Naive B cell (primary cell): ENCODE data around the gene CRY1. TPM values are rescaled to one million over a fixed set of nuclear protein-coding genes. Genes with fewer than 3 reads are reported as not detected.
A peak's percentile ranks its signal among the peaks of the same experiment; 100 is the strongest.
"Not testable (repeated sequence)": the region's sequence is repeated elsewhere in the genome, so short reads cannot be mapped to it uniquely, and the experiment has no call there.

Experiments used
- ATAC-seq, 2 donors: fragments of 150-1000 bp; cut with Tn5 transposase; 2 replicates each; pipeline ENCODE4 v1.10.0; 2021; ENCODE audit warnings: low read depth in 2 of 2, mild to moderate bottlenecking in 2 of 2, moderate library complexity in 2 of 2
- DNase-seq: peaks from one replicate; pipeline ENCODE4 v3.0.0; 2022
- H3K27ac Mint-ChIP-seq, 6 donors: one replicate each; pipeline ENCODE4 v1.8.0; 2020 to 2022; ENCODE audit warnings: mild to moderate bottlenecking in 6 of 6, mixed read lengths in 6 of 6, moderate library complexity in 5 of 6, inconsistent platforms in 2 of 6
- H3K27me3 Mint-ChIP-seq, 3 donors: one replicate each; pipeline ENCODE4 v1.8.0; 2021 to 2022; ENCODE audit warnings: mixed read lengths in 3 of 3, mild to moderate bottlenecking in 1 of 3
- H3K36me3 Mint-ChIP-seq, 2 donors: one replicate each; pipeline ENCODE4 v1.8.0; 2020 to 2022; ENCODE audit warnings: mixed read lengths in 2 of 2, inconsistent platforms in 1 of 2, mild to moderate bottlenecking in 1 of 2
- H3K4me1 Mint-ChIP-seq, 3 donors: one replicate each; pipeline ENCODE4 v1.8.0; 2020 to 2022; ENCODE audit warnings: mixed read lengths in 3 of 3, inconsistent platforms in 1 of 3, mild to moderate bottlenecking in 1 of 3, moderate library complexity in 1 of 3
- H3K4me3 Mint-ChIP-seq, 8 donors: one replicate each; pipeline ENCODE4 v1.8.0; 2020 to 2022; ENCODE audit warnings: mild to moderate bottlenecking in 8 of 8, mixed read lengths in 8 of 8, moderate library complexity in 8 of 8, inconsistent platforms in 2 of 8
- H3K9me3 Mint-ChIP-seq, 7 donors: one replicate each; pipeline ENCODE4 v1.8.0; 2020 to 2022; ENCODE audit warnings: mixed read lengths in 7 of 7, mild to moderate bottlenecking in 5 of 7, inconsistent platforms in 2 of 7, moderate library complexity in 1 of 7
- polyA plus RNA-seq, 6 donors: library from polyadenylated mRNA; unstranded; fragments of 300-500 nt; fragmentation: Illumina TruSeq; gene quantifications; one replicate each; pipeline ENCODE4 v1.2.3, GENCODE V29; 2021; ENCODE audit warnings: low read depth in 6 of 6

CRY1 gene
- polyA plus RNA-seq, 6 donors from 2014 or later, result 11.5 to 18.7 (median 14.5) TPM

- Mint-ChIP-seq H3K4me3 (no peak overlapping the region), H3K9me3 (peaks cover 3 to 17% (median 8%) of the 10 kb centered on the region in 7 donors), H3K27me3 (peaks cover 6 to 16% (median 8%) of the 10 kb centered on the region in 3 donors), H3K27ac (no peak overlapping the region), H3K36me3 (peaks cover 0 to 10% of the 10 kb centered on the region in 2 donors), H3K4me1 (no peaks in the 10 kb centered on the region)
- DNase-seq (no peak), ATAC-seq (peak; percentile 28 to 52)
These were observed 14.0 kb downstream of the CRY1 start for GRCh38 chr12:107079172-107080011.

- H3K9me3 Mint-ChIP-seq, H3K4me1 Mint-ChIP-seq, DNase-seq, H3K36me3 Mint-ChIP-seq, H3K4me3 Mint-ChIP-seq, H3K27me3 Mint-ChIP-seq, ATAC-seq: not testable (repeated sequence)
- peak overlapping the region in 1 of 6 donors; percentile 91 for H3K27ac Mint-ChIP-seq
These were observed 20.1 kb downstream of the CRY1 start for GRCh38 chr12:107073266-107073665.

GRCh38 chr12:107066691-107067090 is 26.7 kb downstream of the CRY1 start:
- no peak for ATAC-seq
- Mint-ChIP-seq H3K9me3 (peaks cover 0 to 16% (median 8%) of the 10 kb centered on the region in 7 donors), H3K36me3 (peaks cover 12 to 13% of the 10 kb centered on the region in 2 donors), H3K27ac (peak overlapping the region in 1 of 6 donors; percentile 58), H3K4me3 (peak overlapping the region in 1 of 8 donors; percentile 37), H3K27me3 (no peaks in the 10 kb centered on the region), H3K4me1 (peaks cover 4 to 8% (median 4%) of the 10 kb centered on the region in 3 donors)
- no peak for DNase-seq

GRCh38 chr12:107064687-107065086 is 28.7 kb downstream of the CRY1 start:
- H3K4me1 Mint-ChIP-seq, result peaks cover 4 to 8% (median 4%) of the 10 kb centered on the region in 3 donors
- ATAC-seq (no peak), DNase-seq (no peak)
- peaks cover 0 to 16% (median 8%) of the 10 kb centered on the region in 7 donors for H3K9me3 Mint-ChIP-seq
- H3K27ac Mint-ChIP-seq, result no peak overlapping the region
- peak overlapping the region in 2 of 8 donors; percentile 15 to 51 for H3K4me3 Mint-ChIP-seq
- H3K36me3 Mint-ChIP-seq, result peaks cover 12 to 13% of the 10 kb centered on the region in 2 donors
- H3K27me3 Mint-ChIP-seq, result no peaks in the 10 kb centered on the region

GRCh38 chr12:107064243-107064642 is 29.1 kb downstream of the CRY1 start:
- H3K27ac Mint-ChIP-seq, result peak overlapping the region in 1 of 6 donors; percentile 30
- peaks cover 0 to 16% (median 8%) of the 10 kb centered on the region in 7 donors for H3K9me3 Mint-ChIP-seq
- no peak for DNase-seq
- no peaks in the 10 kb centered on the region for H3K27me3 Mint-ChIP-seq
- H3K4me3 Mint-ChIP-seq, result no peak overlapping the region
- peaks cover 4 to 8% (median 4%) of the 10 kb centered on the region in 3 donors for H3K4me1 Mint-ChIP-seq
- no peak for ATAC-seq
- peaks cover 12 to 13% of the 10 kb centered on the region in 2 donors for H3K36me3 Mint-ChIP-seq

- H3K36me3 Mint-ChIP-seq, result peaks cover 0 to 9% of the 10 kb centered on the region in 2 donors
- H3K4me1 Mint-ChIP-seq, result no peaks in the 10 kb centered on the region
- no peak for DNase-seq
- H3K27ac Mint-ChIP-seq, result no peak overlapping the region
- ATAC-seq, result no peak
- H3K4me3 Mint-ChIP-seq, result no peak overlapping the region
- peaks cover 0 to 9% (median 5%) of the 10 kb centered on the region in 7 donors for H3K9me3 Mint-ChIP-seq
- no peaks in the 10 kb centered on the region for H3K27me3 Mint-ChIP-seq
These were observed 35.2 kb downstream of the CRY1 start for GRCh38 chr12:107058190-107058589.

DNA sequence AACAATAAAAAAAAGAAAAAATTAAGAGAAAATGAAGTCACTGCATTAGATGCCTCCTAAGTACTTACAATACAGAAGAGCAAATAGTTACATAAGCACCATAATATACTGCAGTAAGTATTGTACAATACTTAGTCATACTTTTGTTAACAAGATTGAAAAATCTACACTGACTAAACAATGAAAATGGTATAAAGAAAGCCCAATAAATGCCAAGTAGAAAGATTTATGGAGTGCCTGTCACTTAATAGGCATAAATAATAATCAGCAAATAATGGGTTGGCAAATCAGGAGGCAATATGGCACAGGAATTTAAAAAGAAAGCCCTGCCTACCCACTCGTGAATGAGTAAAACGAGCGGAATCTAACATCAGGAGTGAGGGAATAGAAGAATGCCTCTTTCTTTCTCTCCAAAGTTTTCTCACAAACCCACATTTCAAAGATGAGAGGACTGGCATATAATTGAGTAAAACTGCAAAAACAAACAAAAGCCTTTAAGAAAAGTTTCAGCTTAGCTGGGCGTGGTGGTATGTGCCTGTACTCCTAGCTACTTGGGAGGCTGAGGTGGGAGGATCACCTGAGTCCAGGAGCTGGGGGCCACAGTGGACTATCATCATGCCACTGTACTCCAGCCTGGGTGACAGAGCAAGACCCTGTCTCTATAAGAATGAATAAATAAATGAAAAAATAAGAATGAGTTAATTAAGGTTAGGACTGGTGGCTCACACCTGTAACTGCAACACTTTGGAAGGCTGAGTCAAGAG is 36.1 kb downstream of the CRY1 start:
- ATAC-seq, result no peak
- H3K4me1 Mint-ChIP-seq, result no peaks in the 10 kb centered on the region
- no peak overlapping the region for H3K27ac Mint-ChIP-seq
- peaks cover 2 to 19% (median 12%) of the 10 kb centered on the region in 7 donors for H3K9me3 Mint-ChIP-seq
- DNase-seq, result no peak
- peaks cover 5 to 19% of the 10 kb centered on the region in 2 donors for H3K36me3 Mint-ChIP-seq
- H3K27me3 Mint-ChIP-seq, result no peaks in the 10 kb centered on the region
- no peak overlapping the region for H3K4me3 Mint-ChIP-seq

DNA sequence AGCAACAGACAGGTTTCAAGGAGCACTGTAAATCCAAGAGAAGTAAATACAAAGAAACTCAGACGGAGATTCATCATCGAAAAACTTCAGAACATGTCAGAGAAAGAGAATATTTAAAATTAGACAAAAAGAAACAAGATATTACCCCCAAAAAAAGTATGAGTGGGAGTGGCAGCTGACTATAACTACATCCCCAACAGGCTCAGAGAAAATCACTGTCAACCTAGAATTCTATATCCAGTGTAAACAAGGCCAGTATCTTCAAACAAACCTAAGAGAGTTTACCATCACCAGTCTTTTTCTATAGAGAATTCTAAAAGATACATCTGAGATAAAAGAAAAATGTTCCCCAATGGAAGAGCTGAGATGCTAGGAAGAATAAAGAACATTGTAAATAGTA is 39.6 kb downstream of the CRY1 start:
- Mint-ChIP-seq H3K9me3 (peaks cover 7 to 38% (median 19%) of the 10 kb centered on the region in 7 donors), H3K36me3 (peaks cover 12 to 26% of the 10 kb centered on the region in 2 donors), H3K27me3 (no peaks in the 10 kb centered on the region), H3K4me1 (no peaks in the 10 kb centered on the region), H3K27ac (no peak overlapping the region), H3K4me3 (no peak overlapping the region)
- DNase-seq (no peak), ATAC-seq (no peak)

DNA sequence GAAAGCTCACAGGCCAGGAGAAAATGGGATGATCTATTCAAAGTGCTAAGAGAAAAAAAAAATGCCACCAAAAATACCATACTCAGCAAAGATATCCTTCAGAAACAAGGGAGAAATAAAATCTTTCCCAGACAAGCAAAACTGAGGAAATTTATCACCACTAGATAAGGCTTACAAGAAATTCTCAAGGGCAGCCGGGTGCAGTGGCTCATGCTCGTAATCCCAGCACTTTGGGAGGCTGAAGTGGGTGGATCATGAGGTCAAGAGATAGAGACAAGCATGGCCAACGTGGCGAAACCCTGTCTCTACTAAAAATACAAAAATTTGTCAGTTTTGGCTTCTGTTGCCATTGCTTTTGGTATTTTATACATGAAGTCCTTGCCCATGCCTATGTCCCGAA is 48.2 kb downstream of the CRY1 start:
- ATAC-seq, result no peak
- no peak overlapping the region for H3K4me3 Mint-ChIP-seq
- H3K27me3 Mint-ChIP-seq, result no peaks in the 10 kb centered on the region
- no peak for DNase-seq
- H3K27ac Mint-ChIP-seq, result no peak overlapping the region
- peaks cover 22 to 24% of the 10 kb centered on the region in 2 donors for H3K36me3 Mint-ChIP-seq
- peaks cover 14 to 47% (median 36%) of the 10 kb centered on the region in 7 donors for H3K9me3 Mint-ChIP-seq
- no peaks in the 10 kb centered on the region for H3K4me1 Mint-ChIP-seq

DNA sequence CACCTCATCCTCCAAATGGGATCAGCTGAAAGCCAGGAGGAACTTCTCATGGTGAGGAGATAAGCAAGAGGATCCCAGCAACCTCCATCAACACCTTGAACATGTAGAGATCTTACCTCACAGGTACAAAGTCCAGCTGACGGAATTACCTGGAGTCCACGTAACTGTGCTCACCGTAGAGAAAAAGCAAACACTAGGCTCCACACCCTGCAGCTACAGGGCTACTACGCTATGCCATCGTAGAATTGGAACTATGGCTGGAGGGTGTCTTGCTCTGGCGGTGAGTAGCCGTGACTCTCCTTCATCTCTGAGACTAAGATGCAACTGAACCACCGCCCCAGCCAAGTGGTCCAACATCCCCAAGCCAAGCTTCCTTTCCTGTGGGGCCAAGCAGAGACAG is 50.5 kb downstream of the CRY1 start:
- Mint-ChIP-seq H3K4me3 (no peak overlapping the region), H3K27ac (no peak overlapping the region), H3K9me3 (peaks cover 14 to 34% (median 26%) of the 10 kb centered on the region in 7 donors), H3K36me3 (peaks cover 12 to 15% of the 10 kb centered on the region in 2 donors), H3K27me3 (no peaks in the 10 kb centered on the region), H3K4me1 (no peaks in the 10 kb centered on the region)
- no peak for ATAC-seq
- DNase-seq, result no peak

- ATAC-seq (no peak), DNase-seq (no peak)
- H3K27ac Mint-ChIP-seq, result no peak overlapping the region
- H3K4me3 Mint-ChIP-seq, result no peak overlapping the region
- peaks cover 0 to 7% (median 3%) of the 10 kb centered on the region in 7 donors for H3K9me3 Mint-ChIP-seq
- peaks cover 4 to 14% of the 10 kb centered on the region in 2 donors for H3K36me3 Mint-ChIP-seq
- H3K27me3 Mint-ChIP-seq, result no peaks in the 10 kb centered on the region
- no peaks in the 10 kb centered on the region for H3K4me1 Mint-ChIP-seq
These were observed 57.6 kb downstream of the CRY1 start for GRCh38 chr12:107035733-107036132.

DNA sequence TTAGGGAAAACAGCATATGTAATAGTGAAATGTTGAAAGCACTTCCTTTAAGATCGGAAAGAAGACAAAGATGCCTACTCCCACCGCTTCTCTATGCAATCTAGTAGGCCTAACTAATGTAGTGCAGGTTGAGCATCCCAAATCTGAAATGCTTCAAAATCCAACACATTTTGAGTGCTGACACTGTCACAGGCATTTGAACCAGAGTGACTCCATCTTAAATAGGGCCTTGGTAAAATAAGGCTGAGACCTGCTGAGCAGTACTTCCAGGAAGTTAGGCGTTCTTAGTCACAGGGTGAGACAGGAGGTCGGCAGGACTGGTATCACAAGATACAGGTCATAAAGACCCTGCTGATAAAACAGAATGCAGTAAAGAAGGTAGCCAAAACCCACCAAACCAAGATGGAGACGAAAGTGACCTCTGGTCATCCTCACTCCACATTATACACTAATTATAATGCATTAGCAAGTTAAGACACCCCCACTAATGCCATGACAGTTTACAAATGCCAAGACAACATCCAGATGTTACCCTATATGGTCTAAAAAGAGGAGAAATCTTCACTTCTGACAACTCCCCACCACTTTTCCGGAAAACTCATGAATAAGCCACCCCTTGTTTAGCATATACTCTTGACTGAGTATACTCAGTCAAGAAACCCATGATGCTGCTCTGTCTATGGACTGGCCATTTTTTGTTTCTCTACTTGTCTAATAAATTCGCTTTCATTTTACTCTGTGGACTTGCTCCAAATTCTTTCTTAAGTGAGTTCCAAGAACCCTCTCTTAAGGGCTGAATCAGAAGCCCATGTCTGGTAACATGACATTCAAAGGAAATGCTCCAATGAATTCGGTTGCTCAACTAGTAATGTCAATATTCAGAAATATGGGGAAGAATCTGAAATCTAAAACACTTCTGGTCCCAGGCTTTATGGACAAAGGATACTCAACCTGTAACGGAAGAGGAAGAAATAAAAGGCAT is 59.3 kb downstream of the CRY1 start:
- Mint-ChIP-seq H3K4me1 (no peaks in the 10 kb centered on the region), H3K27me3 (no peaks in the 10 kb centered on the region), H3K36me3 (peaks cover 0 to 14% of the 10 kb centered on the region in 2 donors), H3K27ac (no peak overlapping the region), H3K9me3 (peaks cover 0 to 4% (median 0%) of the 10 kb centered on the region in 7 donors), H3K4me3 (no peak overlapping the region)
- no peak for ATAC-seq
- DNase-seq, result no peak

- no peaks in the 10 kb centered on the region for H3K4me1 Mint-ChIP-seq
These were observed 61.1 kb downstream of the CRY1 start for GRCh38 chr12:107032266-107032665.

More at GRCh38 chr12:107032266-107032665, 61.1 kb downstream of the CRY1 start:
- Mint-ChIP-seq H3K27me3 (no peaks in the 10 kb centered on the region), H3K36me3 (peaks cover 0 to 14% of the 10 kb centered on the region in 2 donors), H3K4me3 (no peak overlapping the region), H3K27ac (no peak overlapping the region), H3K9me3 (peaks cover 0 to 4% (median 0%) of the 10 kb centered on the region in 7 donors)
- DNase-seq (no peak), ATAC-seq (no peak)
